Hepatocyte (in vitro differentiated cells): ENCODE results near the gene SLC4A1AP.

ENCODE experiments used
- EZH2 ChIP-seq: fragments of 200-600 bp; sonication (generic); IDR thresholded peaks from 2 replicates; pipeline ENCODE4 v1.6.1; 2016; ENCODE audit warnings: antibody characterized with exemption, mild to moderate bottlenecking, borderline replicate concordance
- EZH2phosphoT487 ChIP-seq: fragments of 200-600 bp; sonication (generic); IDR thresholded peaks from one replicate; pipeline ENCODE4 v1.6.1; 2018; ENCODE audit warnings: antibody characterized with exemption, mild to moderate bottlenecking, low read depth, moderate library complexity; ENCODE audit not compliant: unreplicated experiment, severe bottlenecking
- TF ChIP-seq, protein P1 (sequence below): fragments of 200-600 bp; sonication (generic); IDR thresholded peaks from 2 replicates; pipeline ENCODE4 v1.5.1; 2016; ENCODE audit warnings: antibody characterized with exemption, mild to moderate bottlenecking; ENCODE audit not compliant: poor library complexity

DNA sequence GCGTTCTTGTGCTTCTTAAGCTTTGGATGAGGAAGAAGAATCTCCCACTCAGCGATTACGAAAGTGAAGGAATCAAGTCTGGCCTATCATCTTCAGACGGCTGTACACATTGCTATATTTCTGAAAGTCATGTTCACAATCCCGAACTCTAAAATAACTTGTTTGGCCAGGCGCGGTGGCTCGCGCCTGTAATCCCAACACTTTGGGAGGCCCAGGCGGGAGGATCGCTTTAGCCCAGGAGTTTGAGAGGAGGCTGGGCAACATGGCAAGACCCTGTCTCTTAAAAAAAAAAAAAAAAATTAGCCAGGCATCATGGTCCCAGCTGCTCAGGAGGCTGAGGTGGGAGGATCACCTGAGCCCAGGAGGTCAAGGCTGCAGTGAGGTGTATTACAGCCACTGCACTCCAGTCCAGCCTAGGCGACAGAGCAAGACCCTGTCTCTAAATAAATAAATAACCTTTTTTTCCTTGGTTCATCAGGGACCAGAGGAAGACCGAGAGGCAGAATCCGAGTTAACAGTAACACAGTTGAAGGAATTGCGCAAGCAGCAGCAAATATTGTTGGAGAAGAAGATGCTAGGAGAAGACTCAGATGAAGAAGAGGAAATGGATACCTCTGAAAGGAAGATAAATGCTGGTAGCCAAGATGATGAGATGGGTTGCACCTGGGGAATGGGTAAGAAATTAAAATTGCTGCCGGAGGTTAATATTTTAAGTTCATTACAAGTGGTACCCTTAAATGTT, 1.1 kb downstream of the SLC4A1AP start:
- TF ChIP-seq, protein P1, sequence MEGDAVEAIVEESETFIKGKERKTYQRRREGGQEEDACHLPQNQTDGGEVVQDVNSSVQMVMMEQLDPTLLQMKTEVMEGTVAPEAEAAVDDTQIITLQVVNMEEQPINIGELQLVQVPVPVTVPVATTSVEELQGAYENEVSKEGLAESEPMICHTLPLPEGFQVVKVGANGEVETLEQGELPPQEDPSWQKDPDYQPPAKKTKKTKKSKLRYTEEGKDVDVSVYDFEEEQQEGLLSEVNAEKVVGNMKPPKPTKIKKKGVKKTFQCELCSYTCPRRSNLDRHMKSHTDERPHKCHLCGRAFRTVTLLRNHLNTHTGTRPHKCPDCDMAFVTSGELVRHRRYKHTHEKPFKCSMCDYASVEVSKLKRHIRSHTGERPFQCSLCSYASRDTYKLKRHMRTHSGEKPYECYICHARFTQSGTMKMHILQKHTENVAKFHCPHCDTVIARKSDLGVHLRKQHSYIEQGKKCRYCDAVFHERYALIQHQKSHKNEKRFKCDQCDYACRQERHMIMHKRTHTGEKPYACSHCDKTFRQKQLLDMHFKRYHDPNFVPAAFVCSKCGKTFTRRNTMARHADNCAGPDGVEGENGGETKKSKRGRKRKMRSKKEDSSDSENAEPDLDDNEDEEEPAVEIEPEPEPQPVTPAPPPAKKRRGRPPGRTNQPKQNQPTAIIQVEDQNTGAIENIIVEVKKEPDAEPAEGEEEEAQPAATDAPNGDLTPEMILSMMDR, result no peak
- TF ChIP-seq EZH2, result no peak
- no peak for TF ChIP-seq EZH2phosphoT487
